Vagina (tissue), 2 donors: ENCODE data around the gene ZSCAN12.

Source experiments
- POLR2A ChIP-seq, 2 donors: fragments of 450-650 bp; IDR thresholded peaks; one replicate each; pipeline ENCODE4 v1.6.1; 2017; ENCODE audit warnings: antibody characterized with exemption in 2 of 2, mild to moderate bottlenecking in 2 of 2, moderate library complexity in 2 of 2
- POLR2AphosphoS5 ChIP-seq, 2 donors: sonication (generic); formaldehyde crosslinking; IDR thresholded peaks; one replicate each; pipeline ENCODE4 v1.9.0; 2017; ENCODE audit warnings: antibody characterized with exemption in 2 of 2, mild to moderate bottlenecking in 2 of 2, low read depth in 1 of 2; ENCODE audit not compliant: insufficient read depth in 1 of 2
- TF ChIP-seq, protein P1 (sequence below), 3 experiments: fragments of 450-650 bp in 2 of 3; fragments of 200-600 bp in 1 of 3; sonication (generic) in 1 of 3; IDR thresholded peaks; one replicate each; pipeline ENCODE4 v1.5.1; 2017 to 2019; ENCODE audit warnings: antibody characterized with exemption in 3 of 3, mild to moderate bottlenecking in 2 of 3, moderate library complexity in 2 of 3

DNA sequence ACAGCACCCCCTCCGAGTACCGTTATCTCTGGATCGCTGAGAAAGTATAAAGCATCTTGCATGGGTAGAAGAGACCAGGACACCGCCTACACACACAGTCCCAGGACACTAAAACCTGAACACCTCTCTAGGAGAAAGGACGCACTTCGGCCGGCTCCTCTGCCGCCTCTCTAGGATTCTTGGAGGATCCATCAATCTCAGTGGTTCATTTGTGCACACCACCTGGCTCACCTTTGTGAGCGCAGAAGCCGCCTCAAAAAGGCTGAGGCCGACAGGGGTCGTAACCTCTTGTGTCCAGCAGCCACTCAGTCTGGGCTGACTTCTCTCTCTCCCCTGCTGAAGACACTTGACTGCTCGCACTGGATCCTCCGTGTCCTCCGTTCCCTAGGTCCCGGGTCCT, 30.2 kb upstream of the ZSCAN12 start:
- TF ChIP-seq POLR2AphosphoS5 (IDR thresholded peaks at IDR 0.05; ENCODE audit: insufficient read depth in 1 of 2, low read depth in 1 of 2) (no peak), POLR2A (IDR thresholded peaks at IDR 0.05) (no peak)
- TF ChIP-seq, protein P1, sequence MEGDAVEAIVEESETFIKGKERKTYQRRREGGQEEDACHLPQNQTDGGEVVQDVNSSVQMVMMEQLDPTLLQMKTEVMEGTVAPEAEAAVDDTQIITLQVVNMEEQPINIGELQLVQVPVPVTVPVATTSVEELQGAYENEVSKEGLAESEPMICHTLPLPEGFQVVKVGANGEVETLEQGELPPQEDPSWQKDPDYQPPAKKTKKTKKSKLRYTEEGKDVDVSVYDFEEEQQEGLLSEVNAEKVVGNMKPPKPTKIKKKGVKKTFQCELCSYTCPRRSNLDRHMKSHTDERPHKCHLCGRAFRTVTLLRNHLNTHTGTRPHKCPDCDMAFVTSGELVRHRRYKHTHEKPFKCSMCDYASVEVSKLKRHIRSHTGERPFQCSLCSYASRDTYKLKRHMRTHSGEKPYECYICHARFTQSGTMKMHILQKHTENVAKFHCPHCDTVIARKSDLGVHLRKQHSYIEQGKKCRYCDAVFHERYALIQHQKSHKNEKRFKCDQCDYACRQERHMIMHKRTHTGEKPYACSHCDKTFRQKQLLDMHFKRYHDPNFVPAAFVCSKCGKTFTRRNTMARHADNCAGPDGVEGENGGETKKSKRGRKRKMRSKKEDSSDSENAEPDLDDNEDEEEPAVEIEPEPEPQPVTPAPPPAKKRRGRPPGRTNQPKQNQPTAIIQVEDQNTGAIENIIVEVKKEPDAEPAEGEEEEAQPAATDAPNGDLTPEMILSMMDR (IDR thresholded peaks at IDR 0.05), result no peak
